CD4-positive, alpha-beta memory T cell (primary cell): ENCODE results near the gene FBXO24. TPM values are rescaled to one million over a fixed set of nuclear protein-coding genes. Genes with fewer than 3 reads are reported as not detected.
A peak's percentile ranks its signal among the peaks of the same experiment; 100 is the strongest.

Experiments used
- CTCF ChIA-PET: fragments of 350-600 bp; sonication (Branson Sonifier 250); formaldehyde crosslinking; loops from one replicate; lab custom pipeline; 2021; ENCODE audit warnings: inconsistent platforms; ENCODE audit not compliant: partially characterized antibody; lab: Charles Lee
- POLR2A ChIA-PET: fragments of 350-600 bp; sonication (Branson Sonifier 250); formaldehyde crosslinking; loops from one replicate; lab custom pipeline; 2021; ENCODE audit not compliant: partially characterized antibody; lab: Charles Lee
- DNase-seq, 5 donors: peaks; one replicate each; pipeline versions ENCODE4 v3.0.0 to v3.0.0-alpha.2; 2020 to 2022; ENCODE audit warnings: mixed read lengths in 1 of 5
- H3K27ac ChIP-seq: one replicate; pipeline ENCODE4 v1.7.0; 2013; ENCODE audit warnings: low read depth, low read length
- H3K27me3 ChIP-seq: 2 replicates; pipeline ENCODE4 v1.7.0; 2013; ENCODE audit warnings: mild to moderate bottlenecking, low read length, moderate library complexity; ENCODE audit not compliant: insufficient read depth
- H3K36me3 ChIP-seq: 2 replicates; pipeline ENCODE4 v1.7.0; 2013; ENCODE audit warnings: mild to moderate bottlenecking, low read length, moderate library complexity; ENCODE audit not compliant: insufficient read depth
- H3K4me1 ChIP-seq: 2 replicates; pipeline ENCODE4 v1.7.0; 2013; ENCODE audit warnings: mild to moderate bottlenecking, low read length, moderate library complexity; ENCODE audit not compliant: insufficient read depth
- H3K4me3 ChIP-seq, 2 donors: one replicate each; pipeline ENCODE4 v1.7.0; 2013; ENCODE audit warnings: low read length in 2 of 2, mild to moderate bottlenecking in 1 of 2
- H3K9me3 ChIP-seq, 2 donors: one replicate each; pipeline ENCODE4 v1.7.0; 2013; ENCODE audit warnings: low read length in 2 of 2, control low read depth in 1 of 2; ENCODE audit not compliant: control insufficient read depth in 1 of 2
- H3K27ac Mint-ChIP-seq, 7 donors: one replicate each; pipeline ENCODE4 v1.8.0; 2020 to 2021; ENCODE audit warnings: mixed read lengths in 7 of 7, mild to moderate bottlenecking in 6 of 7, inconsistent platforms in 3 of 7, moderate library complexity in 3 of 7
- H3K27me3 Mint-ChIP-seq, 2 donors: one replicate each; pipeline ENCODE4 v1.8.0; 2020 to 2021; ENCODE audit warnings: mixed read lengths in 2 of 2
- H3K36me3 Mint-ChIP-seq, 2 donors: one replicate each; pipeline ENCODE4 v1.8.0; 2020 to 2021; ENCODE audit warnings: mixed read lengths in 2 of 2, inconsistent platforms in 1 of 2, mild to moderate bottlenecking in 1 of 2
- H3K4me1 Mint-ChIP-seq, 4 donors: one replicate each; pipeline ENCODE4 v1.8.0; 2020 to 2021; ENCODE audit warnings: mixed read lengths in 4 of 4, mild to moderate bottlenecking in 1 of 4
- H3K4me3 Mint-ChIP-seq, 8 donors: one replicate each; pipeline ENCODE4 v1.8.0; 2020 to 2021; ENCODE audit warnings: mixed read lengths in 8 of 8, mild to moderate bottlenecking in 7 of 8, moderate library complexity in 6 of 8, inconsistent platforms in 3 of 8
- H3K9me3 Mint-ChIP-seq, 8 donors: one replicate each; pipeline ENCODE4 v1.8.0; 2020 to 2021; ENCODE audit warnings: mixed read lengths in 8 of 8, mild to moderate bottlenecking in 5 of 8, inconsistent platforms in 3 of 8, moderate library complexity in 1 of 8
- intact Hi-C: fragments of 100-400 bp; cut with micrococcal nuclease; formaldehyde crosslinking; loops from one replicate; pipeline ENCODE4 v1.15.1; 2023
- polyA plus RNA-seq, 2 donors: library from polyadenylated mRNA; unstranded; fragments of 300-500 nt; fragmentation: Illumina TruSeq; gene quantifications; one replicate each; pipeline ENCODE4 v1.2.3, GENCODE V29; 2021
- total RNA-seq, 2 experiments: library from RNA; stranded (reverse); gene quantifications; one replicate each; pipeline ENCODE4 v1.2.3, GENCODE V29; 2021

The FBXO24 gene
- total and polyA plus RNA-seq, 4 experiments from 2014 or later: 0.36 to 2.1 (median 1.2) TPM

DNA sequence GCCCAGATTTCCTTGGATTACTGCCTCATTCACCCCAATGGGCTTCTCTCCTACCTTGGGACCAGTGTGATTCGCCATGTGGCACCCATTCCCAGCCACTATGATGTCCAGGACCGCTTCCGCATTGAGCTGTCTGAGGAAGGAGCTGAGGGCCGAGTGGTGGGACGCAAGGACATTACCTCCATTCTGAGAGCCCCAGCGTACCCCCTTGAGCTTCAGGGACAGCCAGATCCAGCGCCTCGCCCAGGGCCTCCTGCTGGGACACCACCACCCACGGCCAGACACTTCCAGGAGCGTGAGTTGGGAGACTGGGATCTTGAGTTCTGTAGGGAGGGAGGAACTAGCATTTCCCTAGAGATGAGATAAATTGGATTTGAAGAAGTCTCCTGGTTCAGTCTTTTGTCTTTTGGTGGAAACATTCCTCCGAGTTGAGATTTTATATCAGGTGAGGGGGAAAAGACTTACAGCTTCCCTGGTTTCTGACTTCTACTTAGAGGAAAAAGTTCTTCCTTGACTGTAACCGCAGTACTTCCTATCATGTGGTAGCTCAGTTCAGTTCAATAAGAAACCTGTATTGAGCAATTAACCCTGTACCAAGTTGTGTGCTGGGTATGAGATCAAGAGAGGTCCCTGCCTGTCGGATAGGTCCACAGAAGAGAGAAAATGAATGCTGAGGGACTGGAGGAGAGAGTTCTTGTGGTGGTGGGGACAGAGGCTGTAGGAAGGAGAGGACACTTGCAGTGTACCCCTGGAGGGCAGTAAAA is 27.5 kb downstream of the FBXO24 start:
- H3K9me3 ChIP-seq: no peaks in the 10 kb centered on the region
- peak overlapping the region; percentile 60 to 92 (median 89) for H3K4me3 Mint-ChIP-seq
- H3K4me1 ChIP-seq: peaks cover 18% of the 10 kb centered on the region
- H3K27ac Mint-ChIP-seq: peak overlapping the region; percentile 2 to 96 (median 63)
- H3K9me3 Mint-ChIP-seq: peaks cover 0 to 2% (median 0%) of the 10 kb centered on the region in 8 donors
- H3K27me3 Mint-ChIP-seq: no peaks in the 10 kb centered on the region
- peaks cover 14 to 30% (median 21%) of the 10 kb centered on the region in 4 donors for H3K4me1 Mint-ChIP-seq
- H3K36me3 ChIP-seq: no peaks in the 10 kb centered on the region
- peak overlapping the region; percentile 85 for H3K27ac ChIP-seq
- intact Hi-C loops: no loop called here
- peaks cover 0 to 11% of the 10 kb centered on the region in 2 donors for H3K36me3 Mint-ChIP-seq
- ChIA-PET CTCF (interaction anchor here (0.6 to 5.1 kb wide), 9 partner anchors 8 to 113 kb away, joined by 3 to 52 read pairs (median 6); partner anchors contain the start of genes FBXO24, LRCH4 and POP7), POLR2A (interaction anchor here (1.0 to 5.2 kb wide), 17 partner anchors 8 to 184 kb away, joined by 3 to 103 read pairs (median 14); partner anchors contain the start of genes FBXO24, GIGYF1, GNB2 and LRCH4)
- H3K4me3 ChIP-seq: peak overlapping the region in 1 of 2 donors; percentile 34
- DNase-seq: peak in 1 of 5 donors; percentile 19
- H3K27me3 ChIP-seq: no peaks in the 10 kb centered on the region

DNA sequence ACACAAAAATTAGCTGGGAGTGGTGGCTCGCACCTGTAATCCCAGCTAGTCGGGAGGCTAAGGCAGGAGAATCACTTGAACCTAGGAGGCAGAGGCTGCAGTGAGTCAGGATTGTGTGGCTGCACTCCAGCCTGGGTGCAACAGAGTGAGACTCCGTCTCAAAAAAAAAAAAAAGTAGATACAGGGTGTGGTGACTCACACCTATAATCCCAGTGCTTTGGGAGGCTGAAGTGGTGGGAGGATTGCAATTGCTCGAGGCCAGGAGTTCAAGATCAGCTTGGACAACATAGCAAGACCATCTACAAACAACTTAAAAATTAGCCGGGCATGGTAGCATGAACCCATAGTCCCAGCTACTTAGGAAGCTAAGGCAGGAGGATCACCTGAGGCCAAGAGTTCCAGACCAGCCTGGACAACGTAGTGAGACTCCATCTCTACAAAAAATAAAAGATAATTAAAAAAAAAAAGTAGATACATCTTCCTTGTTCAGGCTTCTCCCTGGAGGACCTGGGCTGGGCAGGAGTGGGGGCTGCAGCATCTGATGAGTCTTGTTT is 28.3 kb downstream of the FBXO24 start:
- Histone ChIP-seq H3K9me3 (no peaks in the 10 kb centered on the region), H3K27ac (no peak overlapping the region), H3K27me3 (no peaks in the 10 kb centered on the region), H3K4me1 (peaks cover 18% of the 10 kb centered on the region), H3K36me3 (no peaks in the 10 kb centered on the region), H3K4me3 (no peak overlapping the region)
- Mint-ChIP-seq H3K4me3 (peak overlapping the region in 3 of 8 donors; percentile 88 to 92 (median 92)), H3K27ac (peak overlapping the region in 3 of 7 donors; percentile 2 to 43 (median 19)), H3K4me1 (peaks cover 14 to 30% (median 20%) of the 10 kb centered on the region in 4 donors), H3K27me3 (no peaks in the 10 kb centered on the region), H3K36me3 (peaks cover 0 to 11% of the 10 kb centered on the region in 2 donors), H3K9me3 (peaks cover 0 to 2% (median 0%) of the 10 kb centered on the region in 8 donors)
- DNase-seq: no peak
- POLR2A ChIA-PET: interaction anchor here (1.1 to 5.2 kb wide), 8 partner anchors 11 to 75 kb away, joined by 4 to 103 read pairs (median 36); partner anchors contain the start of genes FBXO24, GNB2, LRCH4 and PCOLCE
- intact Hi-C loops: no loop called here
- CTCF ChIA-PET: interaction anchor here (0.7 to 5.1 kb wide), 7 partner anchors 9 to 112 kb away, joined by 3 to 52 read pairs (median 8); partner anchors contain the start of gene POP7

GRCh38 chr7:100620239-100620638 is 34.1 kb downstream of the FBXO24 start:
- no peaks in the 10 kb centered on the region for H3K27me3 ChIP-seq
- Mint-ChIP-seq H3K9me3 (no peaks in the 10 kb centered on the region), H3K36me3 (peaks cover 4 to 6% of the 10 kb centered on the region in 2 donors), H3K4me1 (peaks cover under 1 to 10% (median 4%) of the 10 kb centered on the region in 4 donors), H3K4me3 (no peak overlapping the region), H3K27me3 (no peaks in the 10 kb centered on the region), H3K27ac (peak overlapping the region in 1 of 7 donors; percentile 35)
- ChIA-PET CTCF (no interaction called here), POLR2A (no interaction called here)
- H3K27ac ChIP-seq: no peak overlapping the region
- DNase-seq: no peak
- H3K36me3 ChIP-seq: no peaks in the 10 kb centered on the region
- H3K4me3 ChIP-seq: no peak overlapping the region
- intact Hi-C loops: no loop called here
- peaks cover 6% of the 10 kb centered on the region for H3K4me1 ChIP-seq
- no peaks in the 10 kb centered on the region for H3K9me3 ChIP-seq

- Mint-ChIP-seq H3K36me3 (peaks cover 4 to 6% of the 10 kb centered on the region in 2 donors), H3K4me1 (peaks cover 6 to 16% (median 7%) of the 10 kb centered on the region in 4 donors), H3K27me3 (no peaks in the 10 kb centered on the region), H3K27ac (no peak overlapping the region), H3K9me3 (no peaks in the 10 kb centered on the region), H3K4me3 (no peak overlapping the region)
- intact Hi-C loops: no loop called here
- CTCF ChIA-PET: no interaction called here
- H3K27me3 ChIP-seq: no peaks in the 10 kb centered on the region
- H3K9me3 ChIP-seq: no peaks in the 10 kb centered on the region
- no peak overlapping the region for H3K27ac ChIP-seq
- no peak overlapping the region for H3K4me3 ChIP-seq
- H3K36me3 ChIP-seq: no peaks in the 10 kb centered on the region
- H3K4me1 ChIP-seq: peaks cover 7% of the 10 kb centered on the region
- POLR2A ChIA-PET: interaction anchor here (1.9 kb wide), 1 partner anchor 8 kb away, joined by 6 read pairs; the partner anchor contains the start of gene MOSPD3
- no peak for DNase-seq
These were observed 34.7 kb downstream of the FBXO24 start for GRCh38 chr7:100620804-100621203.

DNA sequence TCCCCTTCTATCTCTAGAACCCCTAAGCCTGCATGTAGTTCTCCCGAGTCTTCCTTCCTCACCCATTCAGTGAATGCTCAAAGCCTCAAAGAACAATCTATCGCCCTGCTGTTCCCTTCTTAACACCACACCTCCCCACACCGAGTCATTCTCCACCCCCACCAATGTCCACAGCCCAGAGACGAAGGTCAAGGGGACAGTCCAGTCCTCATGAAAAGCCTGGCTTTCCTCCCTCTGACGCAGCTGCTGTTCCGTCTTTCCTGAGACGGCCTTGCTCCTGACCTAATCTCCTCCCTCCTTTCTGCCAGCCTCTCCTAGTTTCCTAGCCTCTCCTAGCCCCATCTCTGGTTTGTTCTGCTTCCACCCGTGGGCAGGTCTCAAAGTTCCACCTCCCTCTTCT is 35.4 kb downstream of the FBXO24 start:
- peak overlapping the region in 1 of 7 donors; percentile 27 for H3K27ac Mint-ChIP-seq
- no peak overlapping the region for H3K4me3 Mint-ChIP-seq
- intact Hi-C loops: no loop called here
- Histone ChIP-seq H3K4me3 (no peak overlapping the region), H3K27me3 (no peaks in the 10 kb centered on the region), H3K27ac (no peak overlapping the region), H3K4me1 (peaks cover 15% of the 10 kb centered on the region), H3K9me3 (no peaks in the 10 kb centered on the region), H3K36me3 (no peaks in the 10 kb centered on the region)
- ChIA-PET POLR2A (interaction anchor here (1.1 to 1.9 kb wide), 2 partner anchors 9 to 18 kb away, joined by 3 to 6 read pairs; partner anchors contain the start of gene MOSPD3), CTCF (interaction anchor here (0.8 kb wide), 1 partner anchor 84 kb away, joined by 3 read pairs; the partner anchor contains the start of gene POP7)
- no peak for DNase-seq
- H3K27me3 Mint-ChIP-seq: no peaks in the 10 kb centered on the region
- no peaks in the 10 kb centered on the region for H3K9me3 Mint-ChIP-seq
- peaks cover 12 to 20% (median 13%) of the 10 kb centered on the region in 4 donors for H3K4me1 Mint-ChIP-seq
- peaks cover 2 to 6% of the 10 kb centered on the region in 2 donors for H3K36me3 Mint-ChIP-seq

GRCh38 chr7:100623951-100624824 is 38.1 kb downstream of the FBXO24 start:
- Mint-ChIP-seq H3K27ac (peak overlapping the region in 3 of 7 donors; percentile 6 to 31 (median 7)), H3K4me3 (peak overlapping the region in 3 of 8 donors; percentile 9 to 45 (median 36)), H3K9me3 (no peaks in the 10 kb centered on the region), H3K27me3 (no peaks in the 10 kb centered on the region), H3K36me3 (peaks cover 2 to 6% of the 10 kb centered on the region in 2 donors), H3K4me1 (peaks cover 12 to 28% (median 21%) of the 10 kb centered on the region in 4 donors)
- Histone ChIP-seq H3K9me3 (no peaks in the 10 kb centered on the region), H3K4me3 (no peak overlapping the region), H3K27ac (no peak overlapping the region), H3K27me3 (no peaks in the 10 kb centered on the region), H3K36me3 (no peaks in the 10 kb centered on the region), H3K4me1 (peaks cover 24% of the 10 kb centered on the region)
- ChIA-PET CTCF (interaction anchor here (1.1 to 1.8 kb wide), 2 partner anchors 11 to 17 kb away, joined by 3 to 4 read pairs; partner anchors contain the start of gene MOSPD3), POLR2A (interaction anchor here (1.0 to 5.4 kb wide), 5 partner anchors 11 to 39 kb away, joined by 3 to 64 read pairs (median 4); partner anchors contain the start of genes FBXO24, LRCH4 and MOSPD3)
- no peak for DNase-seq
- intact Hi-C loops: no loop called here
